GM19397 (cell line): Measurements from ENCODE around the gene RTN3.

Experiments used
- ATAC-seq: cut with Tn5 transposase; IDR thresholded peaks from one replicate; pipeline ENCODE4 v1.9.1; 2021; ENCODE audit warnings: mild to moderate bottlenecking, moderate library complexity; ENCODE audit not compliant: unreplicated experiment

Gene RTN3

GRCh38 chr11:63737718-63738117 lies 56.4 kb downstream of the RTN3 start:
- no peak for ATAC-seq

GRCh38 chr11:63738720-63739360 lies 57.5 kb downstream of the RTN3 start:
- ATAC-seq = no peak

- no peak for ATAC-seq
Measured at GRCh38 chr11:63745304-63746170, 64.2 kb downstream of the RTN3 start.

- ATAC-seq = no peak
Measured at GRCh38 chr11:63747011-63747410, 65.7 kb downstream of the RTN3 start.

GRCh38 chr11:63749624-63750023 lies 68.3 kb downstream of the RTN3 start:
- ATAC-seq = no peak

- no peak for ATAC-seq
Measured at GRCh38 chr11:63756919-63757761, 75.8 kb downstream of the RTN3 start.

- no peak for ATAC-seq
Measured at GRCh38 chr11:63760487-63761079, 79.3 kb downstream of the RTN3 start.

GRCh38 chr11:63761188-63761587 lies 79.9 kb downstream of the RTN3 start:
- ATAC-seq = no peak

GRCh38 chr11:63761931-63762653 lies 80.8 kb downstream of the RTN3 start:
- ATAC-seq = no peak

- ATAC-seq = no peak
Measured at GRCh38 chr11:63762654-63763495, 81.6 kb downstream of the RTN3 start.

- ATAC-seq = no peak
Measured at GRCh38 chr11:63763496-63764339, 82.4 kb downstream of the RTN3 start.

GRCh38 chr11:63764340-63764678 lies 83.0 kb downstream of the RTN3 start:
- no peak for ATAC-seq

- no peak for ATAC-seq
Measured at GRCh38 chr11:63764679-63765647, 83.7 kb downstream of the RTN3 start.

- ATAC-seq = no peak
Measured at GRCh38 chr11:63765688-63766241, 84.5 kb downstream of the RTN3 start.

- no peak for ATAC-seq
Measured at GRCh38 chr11:63766531-63767235, 85.4 kb downstream of the RTN3 start.

- no peak for ATAC-seq
Measured at GRCh38 chr11:63767267-63767564, 85.9 kb downstream of the RTN3 start.
